IPS-20b (cell line): ENCODE data around the gene GOLGA6L10.
"Not testable (repeated sequence)": the region's sequence is repeated elsewhere in the genome, so short reads cannot be mapped to it uniquely, and the experiment has no call there.

Experiments used
- H3K27ac ChIP-seq: one replicate; pipeline ENCODE4 v1.5.1; 2013; ENCODE audit warnings: low read length
- H3K27me3 ChIP-seq: 2 replicates; pipeline ENCODE4 v1.6.1; 2013; ENCODE audit warnings: mild to moderate bottlenecking, low read length, inconsistent platforms; ENCODE audit not compliant: insufficient read depth
- H3K36me3 ChIP-seq: 2 replicates; pipeline ENCODE4 v1.6.1; 2013; ENCODE audit warnings: low read depth, mild to moderate bottlenecking, inconsistent platforms, low read length, moderate library complexity; ENCODE audit not compliant: insufficient read depth
- H3K4me1 ChIP-seq: 2 replicates; pipeline ENCODE4 v1.6.1; 2013; ENCODE audit warnings: mild to moderate bottlenecking, control low read depth, inconsistent platforms, low read length, moderate library complexity; ENCODE audit not compliant: insufficient read depth
- H3K4me3 ChIP-seq: 2 replicates; pipeline ENCODE4 v1.5.1; 2013; ENCODE audit warnings: mild to moderate bottlenecking, low read length, inconsistent platforms
- H3K9ac ChIP-seq: 2 replicates; pipeline ENCODE4 v1.6.1; 2013; ENCODE audit warnings: low read depth, mild to moderate bottlenecking, inconsistent platforms, low read length, moderate library complexity
- H3K9me3 ChIP-seq: 2 replicates; pipeline ENCODE4 v1.6.1; 2013; ENCODE audit warnings: mild to moderate bottlenecking, low read depth, low read length, inconsistent platforms; ENCODE audit not compliant: insufficient read depth

GOLGA6L10 gene

GRCh38 chr15:82314769-82315518, 34.3 kb downstream of the GOLGA6L10 start:
- Histone ChIP-seq H3K9me3 (no peaks in the 10 kb centered on the region), H3K9ac (no peak overlapping the region), H3K27ac (no peak overlapping the region), H3K4me3 (no peak overlapping the region), H3K36me3 (no peaks in the 10 kb centered on the region), H3K4me1 (no peaks in the 10 kb centered on the region), H3K27me3 (no peaks in the 10 kb centered on the region)

GRCh38 chr15:82313951-82314768, 35.1 kb downstream of the GOLGA6L10 start:
- not testable (repeated sequence) for H3K4me3 ChIP-seq, H3K27me3 ChIP-seq, H3K27ac ChIP-seq, H3K4me1 ChIP-seq, H3K9me3 ChIP-seq, H3K9ac ChIP-seq, H3K36me3 ChIP-seq

- H3K27ac ChIP-seq: no peak overlapping the region
- H3K36me3 ChIP-seq: no peaks in the 10 kb centered on the region
- no peaks in the 10 kb centered on the region for H3K4me1 ChIP-seq
- H3K4me3 ChIP-seq: no peak overlapping the region
- H3K9me3 ChIP-seq: no peaks in the 10 kb centered on the region
- H3K9ac ChIP-seq: no peak overlapping the region
- no peaks in the 10 kb centered on the region for H3K27me3 ChIP-seq
These were observed 35.8 kb downstream of the GOLGA6L10 start for GRCh38 chr15:82313446-82313845.

GRCh38 chr15:82312586-82313349, 36.5 kb downstream of the GOLGA6L10 start:
- H3K27ac ChIP-seq: no peak overlapping the region
- no peak overlapping the region for H3K9ac ChIP-seq
- H3K4me3 ChIP-seq: no peak overlapping the region
- no peaks in the 10 kb centered on the region for H3K4me1 ChIP-seq
- H3K9me3 ChIP-seq: no peaks in the 10 kb centered on the region
- H3K27me3 ChIP-seq: no peaks in the 10 kb centered on the region
- H3K36me3 ChIP-seq: no peaks in the 10 kb centered on the region

GRCh38 chr15:82311321-82311720, 38.0 kb downstream of the GOLGA6L10 start:
- H3K9me3 ChIP-seq, H3K36me3 ChIP-seq, H3K27me3 ChIP-seq, H3K9ac ChIP-seq, H3K4me3 ChIP-seq, H3K27ac ChIP-seq, H3K4me1 ChIP-seq: not testable (repeated sequence)

GRCh38 chr15:82309802-82310201, 39.5 kb downstream of the GOLGA6L10 start:
- no peaks in the 10 kb centered on the region for H3K36me3 ChIP-seq
- no peak overlapping the region for H3K4me3 ChIP-seq
- no peak overlapping the region for H3K9ac ChIP-seq
- H3K9me3 ChIP-seq: no peaks in the 10 kb centered on the region
- no peaks in the 10 kb centered on the region for H3K4me1 ChIP-seq
- no peak overlapping the region for H3K27ac ChIP-seq
- H3K27me3 ChIP-seq: no peaks in the 10 kb centered on the region

GRCh38 chr15:82307714-82308081, 41.6 kb downstream of the GOLGA6L10 start:
- H3K9me3 ChIP-seq: no peaks in the 10 kb centered on the region
- no peak overlapping the region for H3K4me3 ChIP-seq
- no peaks in the 10 kb centered on the region for H3K27me3 ChIP-seq
- no peaks in the 10 kb centered on the region for H3K4me1 ChIP-seq
- H3K9ac ChIP-seq: no peak overlapping the region
- H3K36me3 ChIP-seq: no peaks in the 10 kb centered on the region
- no peak overlapping the region for H3K27ac ChIP-seq

GRCh38 chr15:82306791-82307713, 42.2 kb downstream of the GOLGA6L10 start:
- no peak overlapping the region for H3K9ac ChIP-seq
- H3K4me3 ChIP-seq: no peak overlapping the region
- no peaks in the 10 kb centered on the region for H3K4me1 ChIP-seq
- H3K27ac ChIP-seq: no peak overlapping the region
- no peaks in the 10 kb centered on the region for H3K9me3 ChIP-seq
- H3K36me3 ChIP-seq: no peaks in the 10 kb centered on the region
- no peaks in the 10 kb centered on the region for H3K27me3 ChIP-seq

- Histone ChIP-seq H3K4me1 (no peaks in the 10 kb centered on the region), H3K9ac (no peak overlapping the region), H3K27ac (no peak overlapping the region), H3K4me3 (no peak overlapping the region), H3K9me3 (no peaks in the 10 kb centered on the region), H3K36me3 (no peaks in the 10 kb centered on the region), H3K27me3 (no peaks in the 10 kb centered on the region)
These were observed 43.6 kb downstream of the GOLGA6L10 start for GRCh38 chr15:82305621-82306048.

- Histone ChIP-seq H3K27ac (no peak overlapping the region), H3K27me3 (no peaks in the 10 kb centered on the region), H3K4me1 (no peaks in the 10 kb centered on the region), H3K9me3 (no peaks in the 10 kb centered on the region), H3K4me3 (no peak overlapping the region), H3K36me3 (no peaks in the 10 kb centered on the region), H3K9ac (no peak overlapping the region)
These were observed 44.5 kb downstream of the GOLGA6L10 start for GRCh38 chr15:82304778-82305090.
